Neural cell (in vitro differentiated cells): Measurements from ENCODE around the gene ZBTB7A.

Experiments
- EZH2 ChIP-seq: fragments of 200-600, 300-800 bp; shearing (Covaris generic), sonication (generic); IDR thresholded peaks from 2 replicates; pipeline ENCODE4 v1.6.1; 2014; ENCODE audit warnings: antibody characterized with exemption, low read length, borderline replicate concordance, mild to moderate bottlenecking; ENCODE audit not compliant: insufficient read depth, poor library complexity, severe bottlenecking
- POLR2AphosphoS5 ChIP-seq: IDR thresholded peaks from 2 replicates; pipeline ENCODE4 v1.6.1; 2012
- TF ChIP-seq, protein P1 (sequence below): fragments of 450-650 bp; IDR thresholded peaks from 2 replicates; pipeline ENCODE4 v1.5.1; 2014; ENCODE audit warnings: antibody characterized with exemption, mild to moderate bottlenecking, moderate library complexity; ENCODE audit not compliant: poor library complexity, severe bottlenecking

DNA sequence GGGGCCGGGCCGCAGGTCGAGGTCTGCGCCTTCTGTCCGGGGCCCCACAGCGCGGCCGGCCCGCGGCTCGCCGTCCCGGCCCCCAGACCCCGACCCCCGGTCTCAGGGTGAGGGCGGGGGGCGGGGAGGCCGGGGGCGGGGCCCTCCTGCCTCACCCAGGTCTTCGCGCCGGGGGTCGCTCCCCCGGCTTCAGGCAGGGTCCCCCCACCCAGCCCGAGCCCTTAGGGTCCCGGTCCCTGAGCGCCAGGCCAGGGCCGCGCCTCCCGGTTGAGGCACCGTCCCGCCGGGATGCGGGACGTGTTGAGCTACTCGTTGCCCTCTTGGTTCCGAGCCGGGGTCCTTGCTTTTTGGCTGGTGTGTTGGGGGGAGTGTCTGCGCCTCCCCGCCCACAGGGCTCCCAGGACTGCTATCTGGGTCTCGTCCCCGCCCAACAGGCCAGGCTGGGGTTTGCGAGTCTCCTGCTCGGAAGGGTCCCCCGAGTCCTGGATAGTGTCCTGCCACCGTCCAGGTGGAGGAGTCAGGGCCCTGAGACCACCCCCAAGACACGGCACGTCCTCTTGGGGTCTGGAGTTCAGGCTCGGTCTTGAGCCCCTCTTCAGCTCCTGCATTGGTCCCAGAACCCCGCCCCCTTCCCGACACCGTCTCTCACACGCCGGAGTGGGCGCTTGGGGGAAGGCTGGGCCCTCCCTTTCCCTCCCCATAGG lies 58.7 kb downstream of the ZBTB7A start:
- TF ChIP-seq POLR2AphosphoS5 (no peak), EZH2 (no peak)
- TF ChIP-seq, protein P1, sequence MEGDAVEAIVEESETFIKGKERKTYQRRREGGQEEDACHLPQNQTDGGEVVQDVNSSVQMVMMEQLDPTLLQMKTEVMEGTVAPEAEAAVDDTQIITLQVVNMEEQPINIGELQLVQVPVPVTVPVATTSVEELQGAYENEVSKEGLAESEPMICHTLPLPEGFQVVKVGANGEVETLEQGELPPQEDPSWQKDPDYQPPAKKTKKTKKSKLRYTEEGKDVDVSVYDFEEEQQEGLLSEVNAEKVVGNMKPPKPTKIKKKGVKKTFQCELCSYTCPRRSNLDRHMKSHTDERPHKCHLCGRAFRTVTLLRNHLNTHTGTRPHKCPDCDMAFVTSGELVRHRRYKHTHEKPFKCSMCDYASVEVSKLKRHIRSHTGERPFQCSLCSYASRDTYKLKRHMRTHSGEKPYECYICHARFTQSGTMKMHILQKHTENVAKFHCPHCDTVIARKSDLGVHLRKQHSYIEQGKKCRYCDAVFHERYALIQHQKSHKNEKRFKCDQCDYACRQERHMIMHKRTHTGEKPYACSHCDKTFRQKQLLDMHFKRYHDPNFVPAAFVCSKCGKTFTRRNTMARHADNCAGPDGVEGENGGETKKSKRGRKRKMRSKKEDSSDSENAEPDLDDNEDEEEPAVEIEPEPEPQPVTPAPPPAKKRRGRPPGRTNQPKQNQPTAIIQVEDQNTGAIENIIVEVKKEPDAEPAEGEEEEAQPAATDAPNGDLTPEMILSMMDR: no peak
